MM.1S (cell line): ENCODE measurements around the gene SIRT4.
"Not testable (repeated sequence)": the region's sequence is repeated elsewhere in the genome, so short reads cannot be mapped to it uniquely, and the experiment has no call there.

Source experiments
- DNase-seq: peaks from one replicate; pipeline ENCODE4 v3.0.0-alpha.2; 2015
- H2AFZ ChIP-seq: fragments of 300-600 bp; sonication (generic); 2 replicates; pipeline ENCODE4 v1.6.0; 2016; ENCODE audit warnings: antibody characterized with exemption, low read length
- H3F3A ChIP-seq: fragments of 300-600 bp; sonication (generic); 2 replicates; pipeline ENCODE4 v1.6.1; 2016; ENCODE audit warnings: mild to moderate bottlenecking, antibody characterized with exemption, low read length, moderate library complexity, mixed read lengths; ENCODE audit not compliant: insufficient read depth
- H3K27ac ChIP-seq: fragments of 300-600 bp; sonication (generic); 2 replicates; pipeline ENCODE4 v1.5.1; 2016; ENCODE audit warnings: mild to moderate bottlenecking, low read length
- H3K27me3 ChIP-seq: fragments of 300-600 bp; sonication (generic); replicated peaks from 2 replicates; pipeline ENCODE4 v1.6.0; 2016; ENCODE audit warnings: low read length; ENCODE audit not compliant: insufficient read depth
- H3K36me3 ChIP-seq: fragments of 300-600 bp; sonication (generic); replicated peaks from 2 replicates; pipeline ENCODE4 v1.6.1; 2016; ENCODE audit warnings: mild to moderate bottlenecking, low read length, mixed read lengths; ENCODE audit not compliant: insufficient read depth
- H3K4me1 ChIP-seq: fragments of 300-600 bp; sonication (generic); 2 replicates; pipeline ENCODE4 v1.6.1; 2016; ENCODE audit warnings: low read length, mixed read lengths
- H3K4me2 ChIP-seq: fragments of 300-600 bp; sonication (generic); 2 replicates; pipeline ENCODE4 v1.6.0; 2016; ENCODE audit warnings: low read depth, low read length
- H3K4me3 ChIP-seq: fragments of 300-600 bp; sonication (generic); 2 replicates; pipeline ENCODE4 v1.5.1; 2016; ENCODE audit warnings: low read length, mixed read lengths
- H3K79me2 ChIP-seq: fragments of 300-600 bp; sonication (generic); 2 replicates; pipeline ENCODE4 v1.6.1; 2016; ENCODE audit warnings: mixed run types, low read length, mixed read lengths
- H3K9ac ChIP-seq: fragments of 300-600 bp; sonication (generic); 2 replicates; pipeline ENCODE4 v1.6.1; 2016; ENCODE audit warnings: low read length, mixed read lengths
- H3K9me2 ChIP-seq: fragments of 300-600 bp; sonication (generic); replicated peaks from 2 replicates; pipeline ENCODE4 v1.6.1; 2016; ENCODE audit warnings: mild to moderate bottlenecking, low read length, mixed read lengths; ENCODE audit not compliant: insufficient read depth
- H3K9me3 ChIP-seq: fragments of 300-600 bp; sonication (generic); replicated peaks from 2 replicates; pipeline ENCODE4 v1.6.1; 2016; ENCODE audit warnings: mild to moderate bottlenecking, low read length, mixed read lengths; ENCODE audit not compliant: insufficient read depth
- H4K20me1 ChIP-seq: fragments of 300-600 bp; sonication (generic); 2 replicates; pipeline ENCODE4 v1.6.1; 2016; ENCODE audit warnings: mild to moderate bottlenecking, low read length, moderate library complexity, mixed read lengths; ENCODE audit not compliant: insufficient read depth
- CTCF ChIP-seq: fragments of 300-600 bp; sonication (generic); IDR thresholded peaks from 2 replicates; pipeline ENCODE4 v1.5.1; 2016; ENCODE audit warnings: antibody characterized with exemption, low read length, mixed read lengths
- EZH2 ChIP-seq: fragments of 300-600 bp; sonication (generic); optimal IDR thresholded peaks from 2 replicates; pipeline ENCODE3; 2017; ENCODE audit warnings: low read depth, mild to moderate bottlenecking, antibody characterized with exemption, low read length, mixed read lengths
- EZH2phosphoT487 ChIP-seq: fragments of 300-600 bp; sonication (generic); IDR thresholded peaks from 2 replicates; pipeline ENCODE4 v1.6.1; 2018; ENCODE audit warnings: antibody characterized with exemption, low read length

Gene SIRT4

GRCh38 chr12:120301962-120302815, at the start of gene SIRT4:
Gene SIRT4 (plus strand): TSS chr12:120302321. CDS start chr12:120303562, 1,241 bp downstream.
- H3K9me3 ChIP-seq = no peaks in the 10 kb centered on the region
- no peaks in the 10 kb centered on the region for H3K27me3 ChIP-seq
- H3K4me3 ChIP-seq = peak within 1 kb of the TSS; percentile 77
- peak within 1 kb of the TSS; percentile 77 for H3K4me2 ChIP-seq
- H3K9me2 ChIP-seq = no peaks in the 10 kb centered on the region
- H3K4me1 ChIP-seq = no peaks in the 10 kb centered on the region
- H3K79me2 ChIP-seq = no peaks in the 10 kb centered on the region
- peak within 1 kb of the TSS; percentile 66 for H3K9ac ChIP-seq
- H3K27ac ChIP-seq = no peak within 1 kb of the TSS
- no peaks in the 10 kb centered on the region for H4K20me1 ChIP-seq
- H3K36me3 ChIP-seq = no peaks in the 10 kb centered on the region
- peak; percentile 86 for DNase-seq
- TF ChIP-seq EZH2phosphoT487 (no peak), CTCF (peak; percentile 51)
- H3F3A ChIP-seq = no peaks in the 10 kb centered on the region
- peak within 1 kb of the TSS; percentile 86 for H2AFZ ChIP-seq

- H3K4me1 ChIP-seq, H3K9me2 ChIP-seq, H3K4me2 ChIP-seq, H3K27ac ChIP-seq, H3K9ac ChIP-seq, H3F3A ChIP-seq, H3K27me3 ChIP-seq, H4K20me1 ChIP-seq, H2AFZ ChIP-seq, DNase-seq, H3K4me3 ChIP-seq, H3K79me2 ChIP-seq, H3K36me3 ChIP-seq, H3K9me3 ChIP-seq: not testable (repeated sequence)
Observed at GRCh38 chr12:120253313-120253712, 48.8 kb upstream of the SIRT4 start.

- Histone ChIP-seq H3K27ac (no peak overlapping the region), H3F3A (no peaks in the 10 kb centered on the region), H3K27me3 (no peaks in the 10 kb centered on the region), H3K9me2 (no peaks in the 10 kb centered on the region), H3K4me1 (no peaks in the 10 kb centered on the region), H3K4me3 (no peak overlapping the region), H3K36me3 (no peaks in the 10 kb centered on the region), H3K79me2 (no peaks in the 10 kb centered on the region), H3K4me2 (no peak overlapping the region), H3K9me3 (no peaks in the 10 kb centered on the region), H4K20me1 (no peaks in the 10 kb centered on the region), H3K9ac (no peak overlapping the region), H2AFZ (no peak overlapping the region)
- DNase-seq = no peak
- no peak for TF ChIP-seq EZH2phosphoT487
- TF ChIP-seq EZH2 = no peak
- TF ChIP-seq CTCF = no peak
Observed at GRCh38 chr12:120254809-120255208, 47.3 kb upstream of the SIRT4 start.
